NCI-H2107 (cell line): ENCODE measurements around the gene FAM240A.

Experiments used
- DNase-seq: peaks from one replicate; lab custom pipeline; 2025; lab: John Stamatoyannopoulos, UW

The FAM240A gene

GRCh38 chr3:46662771-46663551 lies 50.6 kb downstream of the FAM240A start:
- DNase-seq = no peak

GRCh38 chr3:46663591-46664135 lies 51.3 kb downstream of the FAM240A start:
- no peak for DNase-seq

- no peak for DNase-seq
Observed at GRCh38 chr3:46664188-46664970, 52.1 kb downstream of the FAM240A start.

- no peak for DNase-seq
Observed at GRCh38 chr3:46664971-46665762, 52.8 kb downstream of the FAM240A start.

GRCh38 chr3:46665763-46666452 lies 53.6 kb downstream of the FAM240A start:
- no peak for DNase-seq

- DNase-seq = no peak
Observed at GRCh38 chr3:46666453-46666845, 54.1 kb downstream of the FAM240A start.

- DNase-seq = no peak
Observed at GRCh38 chr3:46667061-46667621, 54.8 kb downstream of the FAM240A start.

GRCh38 chr3:46667657-46668056 lies 55.3 kb downstream of the FAM240A start:
- DNase-seq = no peak

GRCh38 chr3:46668116-46668515 lies 55.8 kb downstream of the FAM240A start:
- no peak for DNase-seq

GRCh38 chr3:46668591-46668990 lies 56.3 kb downstream of the FAM240A start:
- DNase-seq = no peak

- DNase-seq = no peak
Observed at GRCh38 chr3:46669191-46669999, 57.1 kb downstream of the FAM240A start.

- no peak for DNase-seq
Observed at GRCh38 chr3:46670000-46670890, 57.9 kb downstream of the FAM240A start.

- no peak for DNase-seq
Observed at GRCh38 chr3:46670891-46671427, 58.6 kb downstream of the FAM240A start.

- DNase-seq = no peak
Observed at GRCh38 chr3:46671541-46672348, 59.4 kb downstream of the FAM240A start.

GRCh38 chr3:46672349-46672695 lies 60.0 kb downstream of the FAM240A start:
- no peak for DNase-seq

- DNase-seq = no peak
Observed at GRCh38 chr3:46673151-46674030, 61.1 kb downstream of the FAM240A start.
